Stimulated activated CD4-positive, alpha-beta T cell treated with anti-CD3 and anti-CD28 coated beads, Interleukin-2, amount 100 ng/mL, for 48 hours (primary cell): ENCODE data around the gene CYP17A1.
"Not testable (repeated sequence)": the region's sequence is repeated elsewhere in the genome, so short reads cannot be mapped to it uniquely, and the experiment has no call there.

Source experiments
- DNase-seq, 2 donors: peaks; one replicate each; pipeline ENCODE4 v3.0.0-alpha.2; 2020

Gene CYP17A1

DNA sequence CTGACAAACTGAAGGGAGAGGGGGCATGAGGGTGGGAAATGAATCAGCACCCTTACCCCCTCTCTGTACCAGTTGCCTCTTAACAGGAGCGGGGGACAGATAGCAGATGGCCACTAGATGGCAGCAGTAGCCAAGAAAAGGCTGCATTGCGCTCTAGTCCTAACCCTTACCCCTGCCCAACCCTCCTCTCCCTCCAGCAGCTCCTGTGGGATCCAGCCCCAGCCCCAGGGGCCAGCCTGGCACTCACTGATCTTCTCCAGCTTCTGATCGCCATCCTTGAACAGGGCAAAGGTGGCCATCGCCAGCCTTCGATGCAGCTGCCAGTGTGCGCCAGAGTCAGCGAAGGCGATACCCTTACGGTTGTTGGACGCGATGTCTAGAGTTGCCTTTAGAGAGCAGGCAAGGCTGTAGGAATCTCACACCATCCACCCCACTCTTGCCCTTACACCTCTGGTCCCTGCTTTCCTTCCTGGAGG lies 2.2 kb downstream of the CYP17A1 start:
- DNase-seq: peak; percentile 74 to 84

GRCh38 chr10:102834143-102834542 lies 3.1 kb downstream of the CYP17A1 start:
- no peak for DNase-seq

GRCh38 chr10:102832987-102833386 lies 4.2 kb downstream of the CYP17A1 start:
- no peak for DNase-seq

DNA sequence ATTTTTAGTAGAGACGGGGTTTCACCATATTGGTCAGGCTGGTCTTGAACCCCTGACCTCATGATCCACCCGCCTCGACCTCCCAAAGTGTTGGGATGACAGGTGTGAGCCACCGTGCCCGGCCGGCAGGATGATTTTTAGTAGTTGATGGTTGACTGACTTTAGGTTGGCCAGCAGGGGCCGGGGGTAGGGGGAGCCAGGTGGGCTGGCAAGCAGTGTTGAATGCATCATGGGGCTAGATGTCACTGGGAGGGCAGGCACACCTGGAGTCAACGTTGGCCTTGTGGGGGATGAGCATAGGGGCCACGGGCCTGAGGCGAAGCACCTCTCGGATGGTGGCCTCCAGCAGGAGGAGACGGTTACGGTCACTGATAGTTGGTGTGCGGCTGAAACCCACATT lies 5.0 kb downstream of the CYP17A1 start:
- no peak for DNase-seq

- DNase-seq: no peak
These were observed 5.7 kb downstream of the CYP17A1 start for GRCh38 chr10:102831322-102832071.

- DNase-seq: no peak
These were observed 9.6 kb downstream of the CYP17A1 start for GRCh38 chr10:102827597-102827975.

- no peak for DNase-seq
These were observed 10.9 kb downstream of the CYP17A1 start for GRCh38 chr10:102826148-102826796.

- no peak for DNase-seq
These were observed 12.5 kb downstream of the CYP17A1 start for GRCh38 chr10:102824664-102825063.

GRCh38 chr10:102822222-102822621 lies 15.0 kb downstream of the CYP17A1 start:
- DNase-seq: no peak

DNA sequence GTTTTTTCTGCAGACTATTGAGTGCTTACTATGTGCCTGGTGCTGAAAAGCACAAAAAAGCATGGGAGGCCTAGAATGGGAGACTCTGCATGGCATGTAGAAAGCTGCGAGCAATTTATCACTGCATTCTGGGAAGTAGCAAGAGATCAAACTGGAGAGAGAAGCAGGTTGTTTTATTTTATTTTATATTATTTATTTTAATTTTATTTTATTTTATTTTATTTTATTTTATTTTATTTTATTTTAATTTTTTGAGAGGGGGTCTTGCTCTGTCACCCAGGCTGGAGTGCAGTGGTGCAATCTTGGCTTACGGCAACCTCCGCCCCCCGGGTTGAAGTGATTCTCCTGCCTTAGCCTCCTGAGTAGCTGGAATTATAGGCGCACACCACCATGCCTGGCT lies 17.2 kb downstream of the CYP17A1 start:
- not testable (repeated sequence) for DNase-seq

DNA sequence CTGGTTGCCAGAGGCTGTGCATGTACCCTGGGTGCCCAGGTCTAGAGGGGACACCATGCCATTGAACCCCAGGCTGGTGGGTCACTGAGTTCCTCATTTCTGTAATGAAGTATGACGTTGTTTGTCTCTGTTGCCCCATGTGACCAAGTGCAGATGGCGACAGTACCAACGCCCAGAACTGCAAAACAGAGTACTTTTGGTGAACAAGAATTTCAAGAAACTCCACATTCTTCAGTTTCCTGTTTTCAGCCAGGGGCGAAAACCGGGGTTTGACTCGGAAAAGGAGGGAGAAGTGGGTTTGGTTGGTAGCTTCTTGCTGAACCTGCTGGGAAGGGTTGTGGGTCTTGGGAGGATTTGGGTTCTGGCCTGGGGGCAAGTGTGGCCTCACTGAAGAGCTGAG lies 18.2 kb downstream of the CYP17A1 start:
- no peak for DNase-seq

- no peak for DNase-seq
These were observed 20.0 kb downstream of the CYP17A1 start for GRCh38 chr10:102817175-102817574.

DNA sequence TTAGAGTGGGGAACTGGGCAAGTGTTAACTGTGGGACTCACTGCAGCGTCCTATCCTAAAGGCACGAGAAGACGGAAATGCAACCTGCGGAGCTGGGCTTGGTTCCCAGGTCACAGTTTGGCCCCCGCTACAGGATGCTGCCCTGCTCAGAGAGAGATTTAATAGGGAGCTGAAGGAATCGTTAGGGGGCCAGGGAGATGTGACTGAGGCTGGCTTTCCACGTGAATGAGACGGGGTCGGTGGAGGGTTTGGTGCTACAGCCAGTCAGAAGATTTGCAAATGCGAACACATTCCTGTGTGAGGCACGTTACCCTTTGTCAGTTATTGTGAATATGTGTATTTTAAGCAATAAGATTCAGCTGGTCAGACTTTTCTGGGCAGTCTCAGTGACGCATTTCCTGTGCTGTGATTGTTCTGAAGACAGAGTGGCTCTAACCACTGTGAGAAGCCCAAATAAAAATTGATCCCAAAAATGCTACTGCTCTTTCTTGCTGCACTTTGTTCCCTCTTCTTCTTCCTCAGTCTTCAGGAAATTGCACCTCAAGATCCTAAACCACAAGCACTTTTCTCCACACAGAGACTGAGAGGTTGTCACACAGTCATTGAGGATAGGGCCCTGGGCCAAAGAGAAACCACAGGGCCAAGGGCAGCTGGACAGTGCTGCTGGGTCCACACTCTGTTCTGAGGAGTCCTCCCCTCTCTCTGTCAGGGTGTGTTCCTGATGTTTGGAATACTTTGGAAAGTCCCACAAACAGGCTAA lies 21.2 kb downstream of the CYP17A1 start:
- DNase-seq: no peak

GRCh38 chr10:102814873-102815661 lies 22.1 kb downstream of the CYP17A1 start:
- no peak for DNase-seq

- DNase-seq: no peak
These were observed 22.8 kb downstream of the CYP17A1 start for GRCh38 chr10:102814453-102814871.

DNA sequence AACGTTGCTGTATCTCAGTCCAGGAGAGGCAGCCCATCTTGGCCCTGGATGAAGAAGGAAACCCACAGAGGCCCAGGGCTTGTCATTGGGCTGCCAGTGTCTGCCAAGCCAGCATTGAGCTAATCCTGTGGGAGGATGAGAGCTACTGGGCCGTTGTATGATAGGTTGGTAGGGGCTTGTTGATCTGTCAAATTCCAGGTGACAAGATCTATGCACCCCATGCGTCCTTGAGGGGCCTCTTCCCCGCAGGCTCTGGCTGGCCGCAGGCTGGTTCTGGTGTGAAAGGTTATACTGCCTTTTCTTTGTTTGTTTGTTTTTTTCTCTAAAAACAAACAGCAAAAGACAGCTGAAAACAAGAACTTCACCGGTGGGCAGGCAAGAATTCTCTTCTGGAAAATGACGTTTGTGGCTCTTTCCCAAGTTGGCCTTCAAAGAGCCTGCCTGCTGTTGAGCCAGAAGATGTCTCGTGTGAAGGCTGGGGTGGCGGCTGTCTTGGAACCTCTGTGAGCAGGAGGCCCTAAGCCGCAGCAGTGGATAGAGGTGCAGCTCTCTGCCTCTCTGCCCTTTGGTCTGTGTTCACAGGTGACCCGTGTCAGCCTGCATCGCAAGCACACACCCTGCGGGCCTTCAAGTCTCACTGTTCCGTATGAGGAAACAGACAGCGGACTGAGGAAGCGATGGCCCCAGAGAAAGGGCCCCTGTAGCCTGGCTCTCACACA lies 23.3 kb downstream of the CYP17A1 start:
- no peak for DNase-seq

GRCh38 chr10:102813017-102813541 lies 24.1 kb downstream of the CYP17A1 start:
- no peak for DNase-seq

DNA sequence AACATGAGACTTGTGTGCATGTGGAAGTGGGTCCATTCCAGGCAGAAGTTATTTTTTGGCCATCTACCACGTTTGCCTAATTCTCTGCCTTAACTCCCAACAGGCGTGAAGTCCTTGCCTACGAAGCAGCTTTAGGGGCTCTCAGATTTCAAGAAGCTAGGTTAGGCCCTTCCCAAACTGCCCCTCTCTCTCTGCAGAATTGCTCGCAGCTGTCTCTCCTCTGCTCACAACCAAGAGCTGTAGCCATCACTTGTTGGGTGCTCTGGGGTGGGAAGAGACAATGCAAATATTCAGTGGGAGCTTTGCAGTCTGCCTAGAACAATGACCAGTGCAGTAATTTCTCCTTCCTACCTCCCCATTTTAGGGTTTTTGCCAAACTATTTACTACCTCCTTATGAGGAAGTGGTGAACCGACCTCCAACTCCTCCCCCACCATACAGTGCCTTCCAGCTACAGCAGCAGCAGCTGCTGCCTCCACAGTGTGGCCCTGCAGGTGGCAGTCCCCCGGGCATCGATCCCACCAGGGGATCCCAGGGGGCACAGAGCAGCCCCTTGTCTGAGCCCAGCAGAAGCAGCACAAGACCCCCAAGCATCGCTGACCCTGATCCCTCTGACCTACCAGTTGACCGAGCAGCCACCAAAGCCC lies 24.9 kb downstream of the CYP17A1 start:
- DNase-seq: no peak

- DNase-seq: no peak
These were observed 25.9 kb downstream of the CYP17A1 start for GRCh38 chr10:102811346-102811745.

GRCh38 chr10:102808380-102808779 lies 28.8 kb downstream of the CYP17A1 start:
- DNase-seq: no peak

GRCh38 chr10:102804382-102805055 lies 32.7 kb downstream of the CYP17A1 start:
- no peak for DNase-seq
